OCI-LY1 (cell line): Measurements from ENCODE around the gene NOP56.

Experiments used
- H2AFZ ChIP-seq: fragments of 200-600 bp; sonication (generic), shearing (Covaris generic); 2 replicates; pipeline ENCODE4 v1.6.0; 2014; ENCODE audit warnings: antibody characterized with exemption, mild to moderate bottlenecking, low read length
- H3F3A ChIP-seq: fragments of 200-600 bp; sonication (generic), shearing (Covaris generic); 2 replicates; pipeline ENCODE4 v1.6.0; 2014; ENCODE audit warnings: mild to moderate bottlenecking, antibody characterized with exemption, low read length, moderate library complexity; ENCODE audit not compliant: insufficient read depth
- H3K27ac ChIP-seq: fragments of 200-600 bp; sonication (generic); 2 replicates; pipeline ENCODE4 v1.5.1; 2014; ENCODE audit warnings: low read length, mixed run types, mild to moderate bottlenecking, low read depth; ENCODE audit not compliant: poor library complexity, severe bottlenecking
- H3K27me3 ChIP-seq: fragments of 200-600 bp; sonication (generic); 2 replicates; pipeline ENCODE4 v1.6.0; 2014; ENCODE audit warnings: antibody characterized with exemption, mild to moderate bottlenecking, low read length, moderate library complexity; ENCODE audit not compliant: insufficient read depth
- H3K36me3 ChIP-seq: fragments of 200-600 bp; sonication (generic); 2 replicates; pipeline ENCODE4 v1.6.1; 2014; ENCODE audit warnings: mild to moderate bottlenecking, antibody characterized with exemption, low read length, moderate library complexity, mixed read lengths; ENCODE audit not compliant: insufficient read depth
- H3K4me1 ChIP-seq: fragments of 200-600 bp; sonication (generic); 2 replicates; pipeline ENCODE4 v1.5.1; 2014; ENCODE audit warnings: mild to moderate bottlenecking, low read length, moderate library complexity; ENCODE audit not compliant: insufficient read depth, severe bottlenecking
- H3K4me2 ChIP-seq: fragments of 200-600 bp; sonication (generic), shearing (Covaris generic); 2 replicates; pipeline ENCODE4 v1.6.1; 2014; ENCODE audit warnings: low read length
- H3K4me3 ChIP-seq: fragments of 200-600 bp; sonication (generic); 2 replicates; pipeline ENCODE4 v1.5.1; 2014; ENCODE audit warnings: low read length, low read depth, mild to moderate bottlenecking, mixed read lengths; ENCODE audit not compliant: poor library complexity, severe bottlenecking
- H3K79me2 ChIP-seq: fragments of 200-600 bp; shearing (Covaris generic); 2 replicates; pipeline ENCODE4 v1.6.1; 2016; ENCODE audit warnings: mixed run types, low read length, mixed read lengths; ENCODE audit not compliant: insufficient read depth
- H3K9ac ChIP-seq: fragments of 200-600 bp; sonication (generic), shearing (Covaris generic); 2 replicates; pipeline ENCODE4 v1.6.1; 2014; ENCODE audit warnings: mild to moderate bottlenecking, low read length, mixed read lengths
- H3K9me2 ChIP-seq: fragments of 200-600 bp; sonication (generic), shearing (Covaris generic); 2 replicates; pipeline ENCODE4 v1.6.1; 2014; ENCODE audit warnings: low read depth, mild to moderate bottlenecking, low read length, mixed read lengths
- H3K9me3 ChIP-seq: fragments of 200-600 bp; shearing (Covaris generic); 2 replicates; pipeline ENCODE4 v1.6.1; 2014; ENCODE audit warnings: low read length, mixed read lengths
- H4K20me1 ChIP-seq: fragments of 200-600 bp; sonication (generic), shearing (Covaris generic); 2 replicates; pipeline ENCODE4 v1.6.0; 2016; ENCODE audit warnings: mild to moderate bottlenecking, low read length; ENCODE audit not compliant: insufficient read depth
- EZH2 ChIP-seq: fragments of 200-600 bp; sonication (generic), shearing (Covaris generic); IDR thresholded peaks from 2 replicates; pipeline ENCODE4 v1.8.0; 2017; ENCODE audit warnings: borderline replicate concordance, mixed run types, mild to moderate bottlenecking, antibody characterized with exemption, low read length, moderate library complexity, mixed read lengths
- TF ChIP-seq, protein P1 (sequence below): fragments of 200-600 bp; sonication (generic), shearing (Covaris generic); IDR thresholded peaks from 2 replicates; pipeline ENCODE4 v1.5.1; 2017; ENCODE audit warnings: mild to moderate bottlenecking, antibody characterized with exemption, low read length, moderate library complexity, mixed read lengths

NOP56 gene

GRCh38 chr20:2654384-2654822 is 2.0 kb downstream of the NOP56 start:
- H3F3A ChIP-seq: peaks cover 7% of the 10 kb centered on the region; the same call in 1 of the 2 replicates

GRCh38 chr20:2654831-2655230 is 2.4 kb downstream of the NOP56 start:
- Histone ChIP-seq H3K27me3 (no peaks in the 10 kb centered on the region), H3K9ac (peak overlapping the region; percentile 89; the same call in 1 of the 2 replicates), H3K4me1 (peaks cover 34% of the 10 kb centered on the region), H3K4me3 (peak overlapping the region; percentile 100), H4K20me1 (0 out of 2 replicates have a peak, but pooled peaks cover 2% of the 10 kb centered on the region), H3K27ac (no peak overlapping the region), H3K4me2 (peak overlapping the region; percentile 97), H3K36me3 (peaks cover 69% of the 10 kb centered on the region), H3K79me2 (peaks cover 25% of the 10 kb centered on the region), H3F3A (peaks cover 7% of the 10 kb centered on the region; the same call in 1 of the 2 replicates), H2AFZ (no peak overlapping the region), H3K9me2 (no peaks in the 10 kb centered on the region), H3K9me3 (no peaks in the 10 kb centered on the region)
- TF ChIP-seq, protein P1, sequence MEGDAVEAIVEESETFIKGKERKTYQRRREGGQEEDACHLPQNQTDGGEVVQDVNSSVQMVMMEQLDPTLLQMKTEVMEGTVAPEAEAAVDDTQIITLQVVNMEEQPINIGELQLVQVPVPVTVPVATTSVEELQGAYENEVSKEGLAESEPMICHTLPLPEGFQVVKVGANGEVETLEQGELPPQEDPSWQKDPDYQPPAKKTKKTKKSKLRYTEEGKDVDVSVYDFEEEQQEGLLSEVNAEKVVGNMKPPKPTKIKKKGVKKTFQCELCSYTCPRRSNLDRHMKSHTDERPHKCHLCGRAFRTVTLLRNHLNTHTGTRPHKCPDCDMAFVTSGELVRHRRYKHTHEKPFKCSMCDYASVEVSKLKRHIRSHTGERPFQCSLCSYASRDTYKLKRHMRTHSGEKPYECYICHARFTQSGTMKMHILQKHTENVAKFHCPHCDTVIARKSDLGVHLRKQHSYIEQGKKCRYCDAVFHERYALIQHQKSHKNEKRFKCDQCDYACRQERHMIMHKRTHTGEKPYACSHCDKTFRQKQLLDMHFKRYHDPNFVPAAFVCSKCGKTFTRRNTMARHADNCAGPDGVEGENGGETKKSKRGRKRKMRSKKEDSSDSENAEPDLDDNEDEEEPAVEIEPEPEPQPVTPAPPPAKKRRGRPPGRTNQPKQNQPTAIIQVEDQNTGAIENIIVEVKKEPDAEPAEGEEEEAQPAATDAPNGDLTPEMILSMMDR: no peak
- no peak for TF ChIP-seq EZH2

More at GRCh38 chr20:2654384-2654822, 2.0 kb downstream of the NOP56 start:
- TF ChIP-seq EZH2: no peak
- TF ChIP-seq, protein P1: no peak
- H3K4me3 ChIP-seq: peak overlapping the region; percentile 100
- no peak overlapping the region for H2AFZ ChIP-seq
- peak overlapping the region; percentile 97 for H3K4me2 ChIP-seq
- H4K20me1 ChIP-seq: 0 out of 2 replicates have a peak, but pooled peaks cover 2% of the 10 kb centered on the region
- H3K4me1 ChIP-seq: peaks cover 34% of the 10 kb centered on the region
- H3K27me3 ChIP-seq: no peaks in the 10 kb centered on the region
- peak overlapping the region; percentile 89 for H3K9ac ChIP-seq
- H3K27ac ChIP-seq: peak overlapping the region; percentile 78
- no peaks in the 10 kb centered on the region for H3K9me3 ChIP-seq
- H3K9me2 ChIP-seq: no peaks in the 10 kb centered on the region
- peaks cover 65% of the 10 kb centered on the region for H3K36me3 ChIP-seq
- peaks cover 25% of the 10 kb centered on the region for H3K79me2 ChIP-seq

DNA sequence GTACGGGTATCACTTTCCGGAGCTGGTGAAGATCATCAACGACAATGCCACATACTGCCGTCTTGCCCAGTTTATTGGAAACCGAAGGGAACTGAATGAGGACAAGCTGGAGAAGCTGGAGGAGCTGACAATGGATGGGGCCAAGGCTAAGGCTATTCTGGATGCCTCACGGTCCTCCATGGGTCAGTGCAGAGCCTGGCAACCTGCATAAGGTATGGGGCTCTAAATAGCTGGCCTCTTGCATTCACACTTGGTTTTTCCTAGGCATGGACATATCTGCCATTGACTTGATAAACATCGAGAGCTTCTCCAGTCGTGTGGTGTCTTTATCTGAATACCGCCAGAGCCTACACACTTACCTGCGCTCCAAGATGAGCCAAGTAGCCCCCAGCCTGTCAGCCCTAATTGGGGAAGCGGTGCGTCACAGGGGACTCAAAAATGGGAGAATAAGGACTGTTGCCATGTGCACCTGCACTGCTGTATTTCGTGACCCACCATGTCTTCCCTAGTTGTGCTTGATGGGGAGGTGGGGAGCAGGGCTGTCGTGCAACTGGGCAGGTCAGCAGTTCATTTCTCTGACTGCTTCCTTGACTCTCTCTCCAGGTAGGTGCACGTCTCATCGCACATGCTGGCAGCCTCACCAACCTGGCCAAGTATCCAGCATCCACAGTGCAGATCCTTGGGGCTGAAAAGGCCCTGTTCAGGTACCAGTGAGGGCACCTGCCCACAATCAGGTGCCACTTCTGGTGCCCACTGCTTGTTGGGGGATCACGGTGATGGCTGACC is 3.1 kb downstream of the NOP56 start:
- H3K79me2 ChIP-seq: peaks cover 25% of the 10 kb centered on the region
- H2AFZ ChIP-seq: no peak overlapping the region
- H3F3A ChIP-seq: peaks cover 7% of the 10 kb centered on the region; the same call in 1 of the 2 replicates
- H3K9ac ChIP-seq: no peak overlapping the region
- 0 out of 2 replicates have a peak overlapping the region, but pooled peaks have one; percentile 97 for H3K4me2 ChIP-seq
- no peaks in the 10 kb centered on the region for H3K27me3 ChIP-seq
- H3K4me3 ChIP-seq: no peak overlapping the region
- H3K4me1 ChIP-seq: peaks cover 34% of the 10 kb centered on the region
- no peak overlapping the region for H3K27ac ChIP-seq
- TF ChIP-seq, protein P1: no peak
- TF ChIP-seq EZH2: no peak
- H3K9me2 ChIP-seq: no peaks in the 10 kb centered on the region
- H4K20me1 ChIP-seq: 0 out of 2 replicates have a peak, but pooled peaks cover 2% of the 10 kb centered on the region
- H3K36me3 ChIP-seq: peaks cover 76% of the 10 kb centered on the region
- no peaks in the 10 kb centered on the region for H3K9me3 ChIP-seq
